ENCODE results near the gene GABRB2.

GABRB2 gene

GRCh38 chr5:161442471-161442870 lies 104.1 kb downstream of the GABRB2 start:
- H3K4me3 ChIP-seq (ENCODE audit: low read depth, low read length): no peak overlapping the region
- TF ChIP-seq CTCF (IDR thresholded peaks at IDR 0.05; ENCODE audit: control insufficient read depth, extremely low read depth, insufficient read depth): no peak
- DNase-seq (ENCODE audit: low read depth): no peak

GRCh38 chr5:161432798-161433197 lies 113.7 kb downstream of the GABRB2 start:
- no peak overlapping the region for H3K4me3 ChIP-seq (ENCODE audit: low read depth, low read length)
- no peak for TF ChIP-seq CTCF (IDR thresholded peaks at IDR 0.05; ENCODE audit: control insufficient read depth, extremely low read depth, insufficient read depth)
- DNase-seq (ENCODE audit: low read depth): peak; percentile 4

- no peak for TF ChIP-seq CTCF (IDR thresholded peaks at IDR 0.05; ENCODE audit: control insufficient read depth, extremely low read depth, insufficient read depth)
- no peak overlapping the region for H3K4me3 ChIP-seq (ENCODE audit: low read depth, low read length)
- DNase-seq (ENCODE audit: low read depth): no peak
Observed at GRCh38 chr5:161431963-161432362, 114.6 kb downstream of the GABRB2 start.

- no peak for TF ChIP-seq CTCF (IDR thresholded peaks at IDR 0.05; ENCODE audit: control insufficient read depth, extremely low read depth, insufficient read depth)
- DNase-seq (ENCODE audit: low read depth): no peak
Observed at GRCh38 chr5:161421067-161421466, 125.5 kb downstream of the GABRB2 start.

GRCh38 chr5:161420521-161420920 lies 126.0 kb downstream of the GABRB2 start:
- no peak overlapping the region for H3K4me3 ChIP-seq (ENCODE audit: low read depth, low read length)
- no peak for TF ChIP-seq CTCF (IDR thresholded peaks at IDR 0.05; ENCODE audit: control insufficient read depth, extremely low read depth, insufficient read depth)
- DNase-seq (ENCODE audit: low read depth): no peak

More at GRCh38 chr5:161421067-161421466, 125.5 kb downstream of the GABRB2 start:
- no peak overlapping the region for H3K4me3 ChIP-seq (ENCODE audit: low read depth, low read length)

- no peak overlapping the region for H3K4me3 ChIP-seq (ENCODE audit: low read depth, low read length)
- no peak for DNase-seq (ENCODE audit: low read depth)
- TF ChIP-seq CTCF (IDR thresholded peaks at IDR 0.05; ENCODE audit: control insufficient read depth, extremely low read depth, insufficient read depth): no peak
Observed at GRCh38 chr5:161414896-161415295, 131.6 kb downstream of the GABRB2 start.

- DNase-seq (ENCODE audit: low read depth): peak; percentile 13
- no peak for TF ChIP-seq CTCF (IDR thresholded peaks at IDR 0.05; ENCODE audit: control insufficient read depth, extremely low read depth, insufficient read depth)
Observed at GRCh38 chr5:161414037-161414436, 132.5 kb downstream of the GABRB2 start.

More at GRCh38 chr5:161414037-161414436, 132.5 kb downstream of the GABRB2 start:
- no peak overlapping the region for H3K4me3 ChIP-seq (ENCODE audit: low read depth, low read length)

Data from LNCaP clone FGC (cell line).